Measurements from ENCODE around the gene CD7.
A peak's percentile ranks its signal among the peaks of the same experiment; 100 is the strongest.

The CD7 gene

DNA sequence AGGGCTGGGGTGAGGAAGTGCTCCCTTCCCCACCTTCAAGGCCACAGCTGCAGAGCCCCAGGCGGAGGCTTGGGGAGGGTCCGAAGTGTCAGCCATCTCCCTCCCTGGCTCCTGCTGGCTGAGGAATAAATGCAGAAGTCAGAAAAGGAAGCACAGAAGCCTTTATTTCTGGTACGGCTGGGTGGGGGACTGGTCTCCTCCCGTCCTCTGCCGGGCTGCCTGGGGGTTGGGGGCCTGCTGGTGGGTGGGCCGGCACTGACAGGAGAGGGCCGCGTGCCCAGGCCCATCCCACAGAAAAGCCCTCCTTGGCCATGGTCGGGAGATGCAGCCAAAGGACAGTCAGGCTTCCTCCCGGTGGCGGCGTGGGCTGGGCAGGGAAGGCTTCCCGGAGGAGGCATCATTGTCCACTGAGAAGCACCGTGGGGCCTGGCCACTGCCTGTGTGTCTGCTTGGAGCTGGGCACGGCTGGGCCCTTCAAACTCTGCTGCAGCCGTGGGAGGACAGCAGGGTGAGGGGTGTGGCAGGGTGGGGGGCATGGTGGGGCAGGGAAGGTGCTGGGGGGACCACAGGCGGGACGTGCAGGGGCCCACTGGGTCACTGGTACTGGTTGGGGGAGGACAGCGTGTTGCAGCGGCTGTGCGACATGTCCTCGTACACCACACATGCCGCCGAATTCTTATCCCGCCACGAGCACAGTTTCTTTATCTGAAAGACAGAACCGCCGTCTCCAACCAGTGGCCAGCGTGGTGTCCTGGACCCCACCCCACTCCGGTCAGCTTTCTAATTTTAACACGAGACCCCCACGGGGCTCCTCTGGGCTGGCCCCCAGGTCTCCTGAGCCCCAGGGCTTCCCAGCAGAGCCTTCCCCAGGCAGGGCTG, 2.4 kb downstream of the CD7 start:
- DNase-seq (ENCODE audit: low read depth in 2 of 2) = no peak

DNA sequence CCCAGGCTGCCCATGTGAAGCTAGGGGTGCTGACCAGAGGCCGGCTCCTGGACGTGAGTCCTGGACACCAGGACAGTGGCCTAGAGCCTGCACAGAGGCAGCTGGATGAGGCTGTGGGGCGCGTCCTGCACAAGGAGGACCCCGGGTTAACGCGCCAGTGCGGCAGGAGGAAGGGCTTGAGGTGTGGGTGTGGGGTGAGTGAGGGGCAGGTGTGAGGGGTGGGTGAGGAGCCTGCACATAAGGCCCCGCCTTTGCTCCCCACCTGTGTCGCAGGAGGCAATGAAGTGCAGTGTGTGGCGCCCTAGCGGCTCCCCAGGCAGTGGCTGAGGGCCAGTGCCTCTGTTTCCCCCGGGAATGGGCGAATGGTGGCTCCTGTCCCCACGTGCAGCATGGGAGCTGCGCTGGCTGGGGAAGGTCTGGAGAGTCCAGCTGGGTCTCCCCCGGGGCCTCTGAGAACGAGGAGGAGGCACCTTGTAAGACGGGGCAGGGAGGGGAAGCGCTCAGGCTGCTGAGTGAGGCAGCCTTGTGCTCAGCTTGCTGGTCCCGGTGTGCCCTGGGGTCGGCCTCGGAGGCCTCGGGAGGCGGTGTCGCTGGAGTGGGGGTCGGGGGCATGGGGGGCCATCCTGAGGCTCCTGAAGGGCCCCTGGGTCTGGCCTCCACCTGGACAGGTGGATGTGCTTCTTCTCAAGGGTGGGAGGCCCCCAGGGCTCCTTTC, 3.2 kb downstream of the CD7 start:
- no peak for DNase-seq (ENCODE audit: low read depth in 2 of 2)

DNA sequence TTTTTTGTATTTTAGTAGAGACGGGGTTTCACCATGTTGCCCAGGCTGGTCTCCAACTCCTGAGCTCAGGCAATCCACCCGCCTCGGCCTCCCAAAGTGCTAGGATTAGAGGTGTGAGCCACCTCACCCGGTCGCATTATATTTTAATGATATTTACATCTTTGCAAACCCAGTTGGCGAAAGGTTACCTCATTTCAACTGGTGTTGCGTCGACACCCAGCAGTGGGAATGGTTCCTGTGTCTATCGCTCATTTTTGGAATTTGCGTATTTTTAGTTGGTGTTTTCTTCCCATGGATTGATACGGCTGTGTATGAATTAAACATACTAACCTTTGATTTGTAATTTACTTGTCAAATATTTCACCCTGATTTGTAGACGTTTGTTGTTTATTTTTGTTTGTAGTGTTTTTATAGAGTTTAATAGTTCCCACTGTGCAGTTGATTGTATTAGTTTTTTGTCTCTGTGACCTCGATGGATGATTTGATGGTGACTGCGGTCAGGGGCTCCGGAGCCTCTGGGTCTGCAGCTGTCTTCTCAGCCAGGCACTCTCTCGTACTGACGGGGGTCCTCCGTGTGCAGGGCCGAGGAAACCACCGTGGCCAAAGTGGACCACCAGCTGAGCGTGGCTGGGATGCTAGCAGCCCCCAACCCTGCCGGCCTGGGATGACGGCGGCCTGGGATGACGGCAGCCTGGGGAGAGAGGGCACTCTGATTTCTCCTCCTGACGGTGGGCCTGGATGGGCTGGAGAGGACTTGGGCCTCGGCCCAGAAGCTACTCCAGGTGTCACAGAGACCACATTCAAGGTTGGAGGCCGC, 4.0 kb downstream of the CD7 start:
- DNase-seq (ENCODE audit: low read depth in 2 of 2) = no peak

DNA sequence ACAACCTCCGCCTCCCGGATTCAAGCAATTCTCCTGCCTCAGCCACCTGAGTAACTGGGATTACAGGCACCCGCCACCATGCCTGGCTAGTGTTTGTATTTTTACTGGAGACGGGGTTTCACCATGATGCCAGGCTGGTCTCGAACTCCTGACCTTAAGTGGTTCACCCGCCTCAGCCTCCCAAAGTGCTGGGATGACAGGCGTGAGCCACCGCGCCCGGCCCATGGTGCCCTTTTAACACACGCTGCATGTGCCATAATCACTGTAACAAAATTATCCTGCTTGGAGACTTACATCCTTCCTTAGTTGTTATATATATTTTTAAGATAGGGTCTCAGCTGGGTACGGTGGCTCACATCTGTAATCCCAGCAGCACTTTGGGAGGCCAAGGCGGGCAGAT, 5.4 kb downstream of the CD7 start:
- no peak for DNase-seq (ENCODE audit: low read depth in 2 of 2)

DNA sequence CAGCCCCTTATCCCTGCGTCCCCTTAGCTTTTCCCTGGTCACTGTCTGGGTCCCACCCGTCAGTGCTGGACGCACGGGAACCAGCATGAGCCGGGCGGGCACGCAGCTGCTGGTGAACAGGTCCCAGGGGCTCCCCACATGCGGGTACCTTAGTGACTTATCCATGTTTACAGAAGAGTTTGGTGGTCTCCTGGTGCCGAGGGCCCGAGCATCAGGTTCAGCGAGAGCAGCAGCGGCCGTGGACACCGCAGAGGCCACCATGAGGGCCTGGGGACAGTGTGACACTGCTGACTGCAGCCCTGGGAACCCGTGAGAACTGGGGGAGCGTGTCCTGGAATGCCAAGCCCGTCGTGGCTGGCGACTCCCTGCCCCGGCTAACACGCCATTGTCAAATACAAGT, 6.5 kb downstream of the CD7 start:
- no peak for DNase-seq (ENCODE audit: low read depth in 2 of 2)

DNA sequence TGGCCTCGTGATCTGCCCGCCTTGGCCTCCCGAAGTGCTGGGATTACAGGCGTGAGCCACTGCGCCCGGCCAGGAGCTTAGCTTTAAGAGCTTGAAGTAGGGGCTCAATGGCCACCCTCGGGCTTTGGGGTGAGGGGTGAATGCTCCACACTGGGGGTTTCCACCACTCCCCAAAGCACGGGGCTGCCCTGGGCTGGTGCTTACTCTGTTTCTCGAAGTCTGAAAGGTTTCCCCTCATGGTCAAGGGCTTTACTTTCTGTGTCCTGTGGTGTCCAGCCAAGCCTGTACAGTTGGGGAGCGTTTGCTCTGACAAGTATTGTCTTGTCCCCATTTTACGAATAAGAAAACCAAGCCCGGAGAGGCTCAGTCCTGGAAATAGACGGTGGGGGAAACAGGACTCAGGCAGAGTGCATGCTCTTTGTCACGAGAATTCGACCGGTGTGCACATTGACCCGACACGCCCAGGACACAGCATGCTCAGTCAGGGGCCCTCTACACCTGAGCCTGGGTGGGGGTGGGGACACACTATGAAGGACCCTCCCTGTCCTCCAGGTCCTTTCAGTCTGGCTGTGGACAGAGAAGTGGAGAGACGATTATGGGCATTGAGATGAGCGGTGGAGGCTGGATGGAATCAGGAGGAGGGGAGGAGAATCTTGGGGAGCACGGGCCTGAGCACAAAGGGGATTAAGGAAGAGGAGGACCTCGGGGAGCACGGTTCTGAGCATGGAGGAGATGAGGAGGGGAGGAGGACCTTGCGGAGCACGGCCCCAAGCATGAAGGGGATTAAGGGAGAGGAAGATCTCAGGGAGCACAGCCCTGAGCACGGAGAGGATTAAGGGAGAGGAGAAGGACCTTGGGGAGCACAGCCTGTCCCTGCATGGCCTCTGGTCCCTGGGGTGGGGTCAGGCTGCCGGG, 7.5 kb downstream of the CD7 start:
- DNase-seq (ENCODE audit: low read depth in 2 of 2) = no peak

DNA sequence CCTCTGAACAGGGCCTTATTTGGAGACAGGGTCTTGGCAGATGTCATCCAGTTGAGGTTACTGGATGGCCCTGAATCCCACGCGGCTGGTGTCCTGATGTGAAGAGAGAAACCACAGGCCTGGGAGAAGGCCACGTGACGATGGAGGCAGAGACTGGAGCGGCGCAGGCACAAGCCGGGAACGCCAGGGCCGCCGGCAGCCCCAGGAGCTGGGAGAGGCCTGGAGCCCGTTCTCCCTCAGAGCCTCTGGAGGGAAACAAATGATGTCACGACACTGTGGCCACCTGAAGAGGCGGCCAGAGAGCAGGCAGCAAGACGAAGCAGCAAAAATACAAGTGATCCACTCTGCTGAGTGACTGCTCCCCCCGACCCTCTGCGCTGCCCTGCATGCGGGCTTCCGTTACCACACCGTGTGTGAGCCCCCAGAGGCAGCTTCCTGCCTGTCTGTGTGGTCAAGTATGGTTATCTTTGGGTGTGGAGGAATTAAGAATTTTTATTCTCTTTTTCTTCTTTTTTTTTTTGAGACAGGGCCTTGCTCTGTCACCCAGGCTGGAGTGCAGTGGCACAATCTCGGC, 11.6 kb downstream of the CD7 start:
- no peak for DNase-seq (ENCODE audit: low read depth in 2 of 2)

DNA sequence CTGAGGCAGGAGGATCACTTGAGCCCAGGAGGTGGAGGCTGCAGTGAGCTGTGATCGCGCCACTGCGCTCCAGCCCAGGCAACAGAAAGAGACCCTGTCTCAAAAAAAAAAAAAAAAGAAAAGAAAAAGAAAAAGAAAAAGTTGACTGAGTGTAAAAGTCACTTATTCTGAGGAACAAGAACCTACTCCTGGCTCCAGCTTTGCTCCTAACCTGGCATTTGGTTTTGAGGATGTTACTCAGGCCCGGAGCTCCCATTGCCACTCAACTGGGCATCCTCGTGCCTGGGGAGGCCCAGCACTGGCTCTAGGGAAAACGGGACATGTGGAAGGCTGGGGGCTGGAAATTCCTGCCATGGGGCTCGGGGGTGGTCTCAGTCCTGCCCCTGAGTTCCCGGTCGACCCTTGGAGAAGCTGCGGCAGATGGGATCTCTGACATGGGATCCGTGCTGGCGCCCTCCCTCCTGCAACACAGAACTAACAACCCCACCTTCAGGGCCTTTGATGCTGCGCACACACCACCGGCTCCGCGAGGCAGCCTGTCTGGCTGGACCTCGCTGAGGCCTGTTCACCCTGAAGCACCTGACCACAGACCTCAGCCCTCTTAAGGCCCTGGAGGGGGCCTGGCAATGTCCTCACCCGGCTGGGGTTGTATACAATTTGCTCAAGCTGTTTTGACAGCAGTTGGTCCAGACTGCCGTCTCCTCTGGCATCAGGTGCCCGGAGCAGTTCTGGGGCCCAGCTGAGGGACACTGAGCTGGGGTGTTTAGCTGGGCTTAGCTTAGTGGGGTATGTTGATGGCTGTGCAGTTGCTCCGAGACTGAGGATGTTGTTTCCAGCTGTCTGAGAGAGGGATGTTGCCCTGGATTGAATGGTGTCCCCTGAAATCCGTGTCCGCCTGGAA, 12.3 kb downstream of the CD7 start:
- no peak for DNase-seq (ENCODE audit: low read depth in 2 of 2)

DNA sequence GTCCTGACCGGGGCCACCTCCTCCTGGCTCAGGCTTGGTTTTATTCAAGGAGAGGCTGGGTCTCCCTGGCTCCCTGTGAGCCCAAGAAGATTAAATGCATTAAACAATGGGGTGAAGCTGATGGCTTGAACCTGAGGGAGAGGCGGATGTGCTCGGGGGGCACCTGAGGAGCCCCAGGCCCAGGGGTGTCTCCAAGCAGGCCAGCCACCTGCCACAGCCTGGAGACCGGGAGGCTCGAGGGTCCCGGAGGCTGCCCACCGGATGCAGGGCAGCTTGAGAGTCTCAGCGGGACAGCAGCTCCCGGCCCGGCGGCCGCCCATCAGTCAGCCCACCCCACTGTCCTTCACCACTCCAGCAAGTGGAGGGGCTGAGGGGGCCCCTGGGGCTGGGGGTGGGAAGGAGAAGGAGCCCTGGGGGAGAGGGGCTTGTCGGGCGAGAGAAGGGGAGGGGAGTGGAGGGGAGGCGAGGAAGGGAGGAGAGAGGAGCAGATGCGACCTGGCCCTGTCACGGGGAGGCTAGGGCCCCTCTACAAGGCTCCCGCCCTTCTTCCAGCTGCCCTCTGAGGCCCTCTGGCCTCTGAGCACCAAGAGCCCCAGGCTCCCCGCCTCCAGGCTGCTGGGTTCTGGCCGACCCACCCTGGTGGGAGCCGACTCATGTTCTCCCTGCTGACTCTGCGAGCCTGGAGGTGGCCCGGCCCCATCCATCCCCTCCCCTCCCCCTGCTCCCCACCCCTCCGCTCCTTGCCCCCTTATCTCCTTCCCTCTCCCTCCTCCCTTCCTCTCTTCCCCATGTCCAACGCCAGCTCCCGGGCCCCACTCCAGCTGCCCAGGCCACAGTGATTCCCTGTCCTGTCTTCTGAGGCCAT, 13.2 kb downstream of the CD7 start:
- DNase-seq (ENCODE audit: low read depth in 2 of 2) = no peak

DNA sequence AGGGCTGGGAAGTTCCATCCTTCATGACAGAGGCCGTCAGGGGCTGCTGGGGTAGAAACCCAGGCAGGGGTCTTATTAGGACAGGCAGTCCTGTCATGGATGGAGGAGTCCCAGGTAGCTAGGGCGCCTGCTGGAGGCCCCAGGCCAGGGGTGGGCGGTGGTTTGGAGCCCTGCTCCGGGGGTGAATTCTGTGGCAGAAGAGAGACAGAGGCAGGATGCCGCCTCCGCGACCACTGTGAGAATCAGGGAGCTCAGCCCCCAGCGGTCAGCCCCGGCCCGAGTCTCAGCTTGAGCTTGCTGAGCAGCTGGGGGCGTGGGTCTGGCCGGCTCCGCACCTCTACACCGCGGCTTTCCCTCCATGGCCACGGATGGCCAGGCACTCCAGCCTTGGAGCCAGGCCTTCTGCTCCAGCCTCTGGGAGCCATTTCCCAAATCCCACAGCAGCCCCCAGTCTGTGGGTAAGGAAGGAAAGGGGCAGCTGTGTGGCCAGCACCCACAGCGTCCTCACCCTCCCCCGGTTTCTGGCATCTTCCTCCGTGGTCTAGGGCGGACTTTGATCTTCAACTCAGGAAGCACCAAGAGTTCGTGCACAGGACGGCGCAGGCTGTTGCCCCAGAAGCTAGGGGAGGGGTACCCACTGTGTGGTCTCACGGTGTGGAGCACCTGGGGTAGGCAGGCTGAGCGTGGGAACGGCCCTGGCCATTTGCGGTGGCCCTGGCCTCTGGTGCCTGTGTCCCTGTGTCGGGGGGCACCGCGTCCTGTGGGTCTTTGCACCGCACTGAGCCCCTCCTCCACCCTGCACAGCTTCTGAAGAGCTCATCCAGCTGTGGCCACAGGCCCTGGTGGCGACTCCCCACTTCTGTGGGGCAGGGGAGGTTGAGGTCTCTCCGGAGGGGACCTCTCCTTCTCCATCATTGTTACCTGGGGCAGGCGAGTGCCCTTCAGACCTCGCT, 14.1 kb downstream of the CD7 start:
- no peak for DNase-seq (ENCODE audit: low read depth in 2 of 2)

DNA sequence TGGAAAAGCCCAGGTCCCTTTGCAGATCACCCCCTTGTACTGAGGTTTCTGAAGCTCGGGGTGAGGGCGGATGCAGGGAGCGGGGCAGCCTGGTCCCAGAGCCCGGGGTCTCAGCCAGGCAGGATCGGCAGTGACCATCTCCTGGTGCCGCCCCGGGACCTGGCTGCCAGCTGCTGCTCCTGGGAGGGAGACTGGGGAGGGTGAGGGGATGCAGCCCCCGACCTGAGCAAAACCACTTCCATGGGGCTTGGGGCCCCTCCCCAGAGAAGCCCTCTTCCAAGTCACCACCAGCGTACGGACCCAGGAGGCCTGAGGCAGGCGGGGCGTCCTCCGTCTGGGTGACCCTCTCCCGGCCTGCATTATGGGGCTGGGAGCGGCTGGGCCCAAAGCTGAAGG, 14.8 kb downstream of the CD7 start:
- DNase-seq (ENCODE audit: low read depth in 2 of 2) = no peak

DNA sequence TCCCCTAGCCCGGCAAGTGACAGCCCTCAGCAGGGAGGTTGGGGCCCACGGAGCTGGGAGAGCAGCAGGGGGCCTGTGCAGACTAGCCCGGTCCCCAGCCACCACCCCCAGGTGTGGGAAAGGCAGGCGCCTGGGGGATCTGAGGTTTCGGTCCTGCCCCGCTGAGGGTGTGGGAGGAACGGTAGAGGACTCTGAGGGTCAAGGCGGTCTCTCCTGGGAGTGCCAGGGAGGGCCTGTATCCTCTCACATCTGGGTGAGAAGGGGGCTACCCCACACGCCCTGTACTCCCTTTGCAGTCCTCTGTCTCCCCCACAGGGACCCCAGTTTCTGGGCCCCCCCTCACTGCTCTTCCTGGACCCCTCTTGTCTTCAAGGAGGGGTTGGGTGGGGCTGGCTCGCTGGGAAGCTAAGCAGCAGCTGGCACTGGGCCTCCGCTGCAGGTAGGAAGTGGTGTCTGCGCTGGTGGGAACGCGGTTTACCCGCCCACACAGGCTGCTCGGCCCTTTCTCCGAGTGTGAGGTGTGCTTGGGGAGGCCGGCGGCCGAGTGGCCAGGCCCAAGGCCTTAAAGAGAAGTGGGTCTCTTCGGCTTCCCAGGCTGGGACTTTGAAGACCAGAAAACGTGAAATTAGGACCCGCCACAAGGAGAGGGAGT, 15.4 kb downstream of the CD7 start:
- no peak for DNase-seq (ENCODE audit: low read depth in 2 of 2)

DNA sequence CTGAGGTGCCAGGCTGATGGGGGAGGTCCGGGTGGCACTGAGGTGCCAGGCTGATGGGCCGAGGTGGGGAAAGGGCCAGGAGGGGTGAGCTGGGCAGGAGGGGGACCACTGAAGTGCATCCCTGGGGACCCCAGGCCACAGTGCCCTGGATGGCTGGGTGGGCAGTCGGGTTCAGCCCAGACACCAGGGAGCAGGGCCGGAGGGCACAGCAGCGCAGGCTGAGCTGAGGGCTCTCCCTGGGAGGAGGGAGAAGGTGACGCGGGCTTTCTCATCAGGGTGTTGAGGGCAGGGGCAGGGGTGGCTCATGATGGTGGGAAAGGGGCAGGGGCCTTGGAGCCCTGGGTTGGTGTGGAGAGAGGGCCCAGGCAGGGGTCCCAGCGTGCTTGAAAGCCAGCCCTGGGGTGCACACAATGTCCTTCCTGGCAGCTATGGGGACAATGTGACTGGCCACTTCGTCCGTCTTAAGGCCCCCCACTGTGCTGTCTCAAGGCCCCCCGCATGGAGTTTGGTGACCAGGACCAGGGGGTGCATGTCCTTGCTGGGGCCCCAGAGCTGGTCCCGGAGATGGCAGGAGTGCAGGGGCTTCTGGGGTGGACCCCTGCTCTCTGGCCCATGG, 16.0 kb downstream of the CD7 start:
- DNase-seq (ENCODE audit: low read depth in 2 of 2) = no peak

DNA sequence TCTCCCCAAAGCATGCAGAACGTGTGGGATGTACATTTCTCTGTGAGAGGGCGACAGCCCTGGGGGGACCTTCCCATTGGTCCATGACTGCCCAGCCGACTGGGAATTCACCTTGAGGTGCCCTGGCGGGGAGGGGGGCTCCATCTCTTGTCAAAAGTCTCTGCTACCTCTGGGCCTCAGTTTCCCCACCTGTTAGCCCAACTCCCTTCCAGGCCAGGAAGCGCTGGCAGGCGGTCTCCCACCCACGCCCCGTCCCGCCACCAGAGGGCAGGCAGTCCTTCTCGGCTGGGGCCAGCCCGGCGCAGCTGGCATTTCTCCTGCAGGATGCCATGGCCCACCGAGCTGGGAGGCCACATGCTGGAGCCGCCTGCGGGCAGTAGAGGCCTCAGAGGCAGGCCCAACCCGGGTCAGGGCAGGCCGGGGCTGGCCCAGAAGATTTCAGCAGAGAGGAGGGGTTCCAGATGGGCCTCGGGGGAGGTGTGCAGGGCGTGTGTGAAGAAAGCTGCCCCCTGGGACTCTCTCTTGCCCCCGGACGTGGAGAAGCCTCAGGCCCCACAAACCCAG, 16.6 kb downstream of the CD7 start:
- peak in 1 of 2 donors; percentile 56 for DNase-seq (ENCODE audit: low read depth in 2 of 2)

DNA sequence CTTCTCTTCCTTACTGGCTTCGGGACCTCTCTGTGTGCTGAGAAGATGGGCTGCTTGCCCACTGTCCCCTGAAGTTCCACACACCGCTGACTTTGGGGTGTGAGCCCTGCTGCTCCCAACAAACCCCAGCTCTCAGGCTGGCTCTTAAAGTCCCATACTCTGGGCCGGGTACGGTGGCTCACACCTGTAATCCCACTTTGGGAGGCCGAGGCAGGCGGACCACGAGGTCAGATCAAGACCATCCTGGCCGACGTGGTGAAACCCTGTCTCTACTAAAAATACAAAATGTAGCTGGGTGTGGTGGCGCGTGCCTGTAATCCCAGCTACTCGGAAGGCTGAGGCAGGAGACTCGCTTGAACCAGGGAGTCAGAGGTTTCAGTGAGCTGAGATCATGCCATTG, 17.2 kb downstream of the CD7 start:
- no peak for DNase-seq (ENCODE audit: low read depth in 2 of 2)

DNA sequence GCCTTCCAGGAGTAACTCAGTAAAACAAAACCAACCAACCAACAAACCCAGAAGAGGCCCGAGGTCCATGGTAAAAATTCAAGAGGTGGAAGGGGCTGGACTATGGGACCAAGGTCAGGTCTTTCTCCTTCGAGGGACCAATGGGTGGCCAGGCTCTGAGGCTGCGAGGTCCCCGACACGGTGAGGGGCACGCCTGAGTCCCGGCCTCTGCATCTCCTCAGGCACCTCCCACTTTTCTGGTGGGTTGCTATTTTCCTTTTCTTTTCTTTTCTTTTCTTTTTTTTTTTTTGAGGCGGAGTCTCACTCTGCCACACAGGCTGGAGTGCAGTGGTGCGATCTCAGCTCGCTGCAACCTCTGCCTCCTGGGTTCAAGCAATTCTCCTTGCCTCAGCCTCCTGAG, 18.0 kb downstream of the CD7 start:
- DNase-seq (ENCODE audit: low read depth in 2 of 2) = no peak
